Omental fat pad (tissue), 4 donors: ENCODE measurements around the gene FBXO40. TPM values are rescaled to one million over a fixed set of nuclear protein-coding genes. Genes with fewer than 3 reads are reported as not detected.
"Not testable (repeated sequence)": the region's sequence is repeated elsewhere in the genome, so short reads cannot be mapped to it uniquely, and the experiment has no call there.

Source experiments
- ATAC-seq: fragments of 150-250 bp; one replicate; pipeline ENCODE4 v1.9.1; 2016; ENCODE audit warnings: mild to moderate bottlenecking, moderate library complexity; ENCODE audit not compliant: low FRiP score
- DNase-seq: peaks from one replicate; pipeline ENCODE4 v3.0.0-alpha.2; 2019; ENCODE audit warnings: low spot score
- CTCF ChIP-seq, 3 donors: fragments of 450-650 bp; IDR thresholded peaks; one replicate each; pipeline ENCODE4 v1.5.1; 2016 to 2017; ENCODE audit warnings: antibody characterized with exemption in 3 of 3, mild to moderate bottlenecking in 3 of 3, moderate library complexity in 2 of 3
- total RNA-seq, 4 donors: library from RNA; depleted of rRNA; stranded (reverse); fragments of >200 nt; gene quantifications; one replicate each; pipeline ENCODE4 v1.1.0, GENCODE V29; 2016

FBXO40 gene
- total RNA-seq, 4 donors from 2014 or later: 0.06 to 0.32 TPM; not detected in 2

- DNase-seq: no peak
- ATAC-seq: no peak
- no peak for TF ChIP-seq CTCF (IDR thresholded peaks at IDR 0.05)
Measured at GRCh38 chr3:121595765-121596406, 2.7 kb downstream of the FBXO40 start.

- DNase-seq (no peak), ATAC-seq (no peak)
- TF ChIP-seq CTCF (IDR thresholded peaks at IDR 0.05): no peak
Measured at GRCh38 chr3:121598564-121598963, 5.4 kb downstream of the FBXO40 start.

GRCh38 chr3:121599900-121600299 lies 6.7 kb downstream of the FBXO40 start:
- ATAC-seq, DNase-seq: not testable (repeated sequence)

- TF ChIP-seq CTCF (IDR thresholded peaks at IDR 0.05): no peak
- ATAC-seq (no peak), DNase-seq (no peak)
Measured at GRCh38 chr3:121601212-121601812, 8.1 kb downstream of the FBXO40 start.

- no peak for ATAC-seq
- no peak for TF ChIP-seq CTCF (IDR thresholded peaks at IDR 0.05)
- DNase-seq: no peak
Measured at GRCh38 chr3:121604759-121605158, 11.6 kb downstream of the FBXO40 start.

GRCh38 chr3:121606106-121606505 lies 12.9 kb downstream of the FBXO40 start:
- ATAC-seq: no peak
- no peak for DNase-seq
- TF ChIP-seq CTCF (IDR thresholded peaks at IDR 0.05): no peak

GRCh38 chr3:121619691-121620090 lies 26.5 kb downstream of the FBXO40 start:
- ATAC-seq (no peak), DNase-seq (no peak)
- no peak for TF ChIP-seq CTCF (IDR thresholded peaks at IDR 0.05)
